ENCODE data around the gene NCDN. TPM values are rescaled to one million over a fixed set of nuclear protein-coding genes. Genes with fewer than 3 reads are reported as not detected.

The NCDN gene
- polyA plus RNA-seq, 1 donor (not counting 4 experiments of a cell fraction or from before 2014, with no cell fraction given), result 10.5 TPM

DNA sequence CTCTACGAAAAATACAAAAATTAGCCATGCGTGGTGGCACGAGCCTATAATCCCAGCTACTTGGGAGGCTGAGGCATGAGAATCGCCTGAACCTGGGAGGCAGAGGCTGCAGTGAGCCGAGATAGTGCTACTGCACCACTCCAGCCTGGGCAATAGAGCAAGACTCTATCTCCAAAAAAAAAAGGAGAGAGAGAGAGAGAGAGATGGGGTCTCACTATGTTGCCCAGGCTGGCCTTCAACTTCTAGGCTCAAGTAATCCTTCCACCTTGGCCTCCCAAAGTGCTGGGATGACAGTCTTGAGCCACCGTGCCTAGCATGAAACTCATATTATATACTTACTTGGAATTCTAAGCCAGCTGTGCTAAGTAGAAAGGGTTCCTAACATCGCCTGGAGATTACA is 54.1 kb downstream of the NCDN start:
- no peak for FAIRE-seq
- Histone ChIP-seq H3K27ac (ENCODE audit: control insufficient read depth, insufficient read depth, low read length) (no peak overlapping the region), H3K36me3 (ENCODE audit: control insufficient read depth in 2 of 2, extremely low read depth in 1 of 2, insufficient read depth in 2 of 2, low read length in 2 of 2) (peaks cover 14 to 29% of the 10 kb centered on the region in 2 experiments), H3K9me3 (ENCODE audit: control insufficient read depth, low read depth, low read length) (no peaks in the 10 kb centered on the region), H3K4me2 (ENCODE audit: control insufficient read depth, extremely low read depth, insufficient read depth, low read depth, low read length) (no peak overlapping the region), H3K9ac (ENCODE audit: control insufficient read depth, extremely low read depth, insufficient read depth, low read length) (no peak overlapping the region), H4K20me1 (ENCODE audit: control insufficient read depth, extremely low read depth, insufficient read depth, low read length) (peaks cover 3% of the 10 kb centered on the region), H3K9me1 (ENCODE audit: control insufficient read depth, extremely low read depth, insufficient read depth, low read length) (no peaks in the 10 kb centered on the region), H3K79me2 (ENCODE audit: control insufficient read depth, insufficient read depth, low read length) (peaks cover 79% of the 10 kb centered on the region), H3K4me1 (ENCODE audit: control insufficient read depth, extremely low read depth, insufficient read depth, low read length) (no peaks in the 10 kb centered on the region), H3K4me3 (ENCODE audit: control insufficient read depth in 2 of 3, extremely low read depth in 1 of 3, insufficient read depth in 2 of 3, low read depth in 1 of 3, low read length in 3 of 3) (no peak overlapping the region), H2AFZ (ENCODE audit: control insufficient read depth, low read length) (no peak overlapping the region), H3K27me3 (ENCODE audit: control insufficient read depth, extremely low read depth, insufficient read depth, low read length) (no peaks in the 10 kb centered on the region)
- TF ChIP-seq EZH2 (IDR thresholded peaks at IDR 0.05; ENCODE audit: low read length), result no peak
- TF ChIP-seq, protein P1, sequence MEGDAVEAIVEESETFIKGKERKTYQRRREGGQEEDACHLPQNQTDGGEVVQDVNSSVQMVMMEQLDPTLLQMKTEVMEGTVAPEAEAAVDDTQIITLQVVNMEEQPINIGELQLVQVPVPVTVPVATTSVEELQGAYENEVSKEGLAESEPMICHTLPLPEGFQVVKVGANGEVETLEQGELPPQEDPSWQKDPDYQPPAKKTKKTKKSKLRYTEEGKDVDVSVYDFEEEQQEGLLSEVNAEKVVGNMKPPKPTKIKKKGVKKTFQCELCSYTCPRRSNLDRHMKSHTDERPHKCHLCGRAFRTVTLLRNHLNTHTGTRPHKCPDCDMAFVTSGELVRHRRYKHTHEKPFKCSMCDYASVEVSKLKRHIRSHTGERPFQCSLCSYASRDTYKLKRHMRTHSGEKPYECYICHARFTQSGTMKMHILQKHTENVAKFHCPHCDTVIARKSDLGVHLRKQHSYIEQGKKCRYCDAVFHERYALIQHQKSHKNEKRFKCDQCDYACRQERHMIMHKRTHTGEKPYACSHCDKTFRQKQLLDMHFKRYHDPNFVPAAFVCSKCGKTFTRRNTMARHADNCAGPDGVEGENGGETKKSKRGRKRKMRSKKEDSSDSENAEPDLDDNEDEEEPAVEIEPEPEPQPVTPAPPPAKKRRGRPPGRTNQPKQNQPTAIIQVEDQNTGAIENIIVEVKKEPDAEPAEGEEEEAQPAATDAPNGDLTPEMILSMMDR (optimal IDR thresholded peaks at IDR 0.05 in 1 of 3, IDR thresholded peaks at IDR 0.05 in 1 of 3, conservative IDR thresholded peaks at IDR 0.05 in 1 of 3; ENCODE audit: extremely low read depth in 1 of 3, insufficient read depth in 2 of 3, low read length in 3 of 3), result no peak
- dilution Hi-C loops (cut with MboI; ENCODE audit: extremely low pct_ligation_motif_present, low sequenced_read_pairs), result no loop called here
- no peak for DNase-seq (ENCODE audit: low read depth, low spot score)

DNA sequence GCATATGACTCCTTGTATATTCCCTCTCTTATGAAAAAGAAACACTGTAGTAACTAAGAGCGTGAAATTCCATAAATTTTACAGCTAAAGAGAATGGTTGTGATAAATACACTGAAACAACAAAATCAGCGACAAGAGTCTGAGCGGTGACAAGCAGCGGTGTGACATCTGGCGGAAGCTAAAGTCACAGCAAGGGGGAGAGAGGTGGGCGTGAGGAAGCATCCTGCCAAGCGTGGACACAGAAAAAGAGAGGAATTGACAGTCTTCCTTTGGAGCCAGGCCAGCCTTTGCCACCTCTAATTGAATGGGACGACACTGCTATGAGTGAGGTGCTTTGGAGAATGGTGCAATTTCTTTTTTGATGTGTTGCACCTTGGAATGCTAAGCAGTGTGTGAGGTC is 57.8 kb downstream of the NCDN start:
- Histone ChIP-seq H4K20me1 (ENCODE audit: control insufficient read depth, extremely low read depth, insufficient read depth, low read length) (peaks cover 3% of the 10 kb centered on the region), H3K9me3 (ENCODE audit: control insufficient read depth, low read depth, low read length) (no peaks in the 10 kb centered on the region), H3K9me1 (ENCODE audit: control insufficient read depth, extremely low read depth, insufficient read depth, low read length) (peaks cover 3% of the 10 kb centered on the region), H2AFZ (ENCODE audit: control insufficient read depth, low read length) (no peak overlapping the region), H3K4me2 (ENCODE audit: control insufficient read depth, extremely low read depth, insufficient read depth, low read depth, low read length) (no peak overlapping the region), H3K36me3 (ENCODE audit: control insufficient read depth in 2 of 2, extremely low read depth in 1 of 2, insufficient read depth in 2 of 2, low read length in 2 of 2) (peaks cover 12 to 20% of the 10 kb centered on the region in 2 experiments), H3K79me2 (ENCODE audit: control insufficient read depth, insufficient read depth, low read length) (peaks cover 80% of the 10 kb centered on the region), H3K27ac (ENCODE audit: control insufficient read depth, insufficient read depth, low read length) (no peak overlapping the region), H3K4me3 (ENCODE audit: control insufficient read depth in 2 of 3, extremely low read depth in 1 of 3, insufficient read depth in 2 of 3, low read depth in 1 of 3, low read length in 3 of 3) (no peak overlapping the region), H3K9ac (ENCODE audit: control insufficient read depth, extremely low read depth, insufficient read depth, low read length) (no peak overlapping the region), H3K4me1 (ENCODE audit: control insufficient read depth, extremely low read depth, insufficient read depth, low read length) (no peaks in the 10 kb centered on the region), H3K27me3 (ENCODE audit: control insufficient read depth, extremely low read depth, insufficient read depth, low read length) (no peaks in the 10 kb centered on the region)
- DNase-seq (ENCODE audit: low read depth, low spot score) (no peak), FAIRE-seq (no peak)
- TF ChIP-seq, protein P1 (optimal IDR thresholded peaks at IDR 0.05 in 1 of 3, IDR thresholded peaks at IDR 0.05 in 1 of 3, conservative IDR thresholded peaks at IDR 0.05 in 1 of 3; ENCODE audit: extremely low read depth in 1 of 3, insufficient read depth in 2 of 3, low read length in 3 of 3), result no peak
- dilution Hi-C loops (cut with MboI; ENCODE audit: extremely low pct_ligation_motif_present, low sequenced_read_pairs), result no loop called here

Other genes starting within 250 kb of the NCDN start
- gene KIAA0319L, start 396 bp upstream of the NCDN start, polyA plus RNA-seq, result 23.8 to 29.6 TPM (median 25.8 TPM) in 3 replicates
- gene TFAP2E, start 15.5 kb downstream of the NCDN start, polyA plus RNA-seq, result 0.26 to 0.67 TPM (median 0.51 TPM) in 3 replicates
- 95.5 to 108 TPM (median 104 TPM) in 3 replicates for gene PSMB2, start 83.7 kb downstream of the NCDN start, polyA plus RNA-seq
- gene C1orf216, start 161.1 kb downstream of the NCDN start, polyA plus RNA-seq, result 10.0 to 10.4 TPM (median 10.1 TPM) in 3 replicates
- gene CLSPN, start 212.2 kb downstream of the NCDN start, polyA plus RNA-seq, result 0.98 to 7.7 TPM (median 4.7 TPM) in 3 replicates

Measured in keratinocyte (primary cell).